SKM-1 treated with dmso at 0.1 percent for 144 hours (cell line): ENCODE measurements around the gene RBM8A.

Experiments used
- DNase-seq: peaks from one replicate; lab custom pipeline; 2025; ENCODE audit not compliant: unreplicated experiment; lab: John Stamatoyannopoulos, UW

The RBM8A gene

DNA sequence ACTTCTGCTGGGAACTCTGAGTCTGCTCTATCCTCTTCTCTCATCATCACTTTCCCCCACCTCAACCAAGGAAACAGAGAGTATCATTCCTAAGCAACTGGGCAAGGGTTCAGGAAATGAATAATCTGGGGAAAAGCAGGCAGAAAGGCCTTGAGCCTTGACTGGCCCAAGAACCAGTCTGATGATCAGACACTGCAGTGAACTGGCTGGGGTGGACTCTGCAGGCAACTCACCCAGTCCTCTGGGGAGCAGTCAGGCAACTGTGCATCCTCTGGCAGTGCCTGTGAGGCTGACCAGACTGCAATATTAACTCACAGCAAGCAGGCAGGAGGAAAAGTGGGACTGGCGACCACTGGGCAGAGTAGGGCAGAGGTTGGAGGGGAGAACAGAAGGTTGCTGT, 42.6 kb downstream of the RBM8A start:
- no peak for DNase-seq

DNA sequence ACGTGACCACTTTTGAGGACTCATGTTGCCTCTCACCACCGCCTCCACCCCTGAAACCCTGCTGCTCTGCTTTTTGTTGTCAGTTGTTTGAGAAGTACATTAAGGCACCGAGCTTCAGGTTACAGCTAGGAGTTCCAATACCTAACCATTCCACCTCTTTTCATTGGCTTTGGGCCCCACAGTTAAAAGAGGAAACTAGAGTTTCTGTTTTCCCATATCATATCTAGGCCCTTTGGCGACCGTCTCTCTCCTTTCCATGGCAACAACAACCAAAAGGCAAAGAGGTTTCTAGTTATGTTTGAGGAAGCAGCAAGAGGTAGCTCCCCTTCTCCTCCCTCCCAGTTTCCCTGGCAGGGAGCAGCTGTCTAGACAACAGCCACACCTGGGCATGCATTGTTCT, 47.5 kb downstream of the RBM8A start:
- peak; percentile 66 for DNase-seq

GRCh38 chr1:145878724-145879123, 48.6 kb downstream of the RBM8A start:
- DNase-seq = no peak

DNA sequence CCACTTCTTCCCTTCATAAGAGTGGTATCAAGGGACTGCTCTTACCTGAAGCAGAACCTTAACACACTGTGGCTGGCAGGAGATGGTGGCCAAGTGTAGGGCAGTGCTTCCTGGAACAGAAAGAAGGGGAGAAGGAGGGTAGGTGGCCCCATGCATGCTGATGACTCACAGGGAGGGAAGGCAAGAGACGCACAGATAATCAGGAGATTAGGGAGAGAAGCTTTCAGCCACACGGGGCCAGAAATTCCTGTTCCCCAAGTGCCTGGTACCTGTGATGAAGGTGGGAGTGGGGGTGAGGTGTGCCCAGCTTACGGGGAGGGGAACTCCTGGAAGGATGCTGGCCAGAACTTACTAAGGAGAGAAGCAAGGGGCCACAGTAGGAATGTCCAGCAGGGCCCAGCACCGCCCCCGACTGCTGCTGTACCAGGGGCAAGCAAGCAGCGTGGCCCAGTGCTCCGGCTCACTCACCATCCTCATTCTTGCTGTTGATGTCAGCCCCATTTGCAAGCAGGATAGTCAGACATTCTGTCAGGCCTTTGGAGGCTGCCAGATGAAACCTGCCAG, 49.3 kb downstream of the RBM8A start:
- no peak for DNase-seq

- no peak for DNase-seq
These were observed 52.6 kb downstream of the RBM8A start for GRCh38 chr1:145874646-145875045.

DNA sequence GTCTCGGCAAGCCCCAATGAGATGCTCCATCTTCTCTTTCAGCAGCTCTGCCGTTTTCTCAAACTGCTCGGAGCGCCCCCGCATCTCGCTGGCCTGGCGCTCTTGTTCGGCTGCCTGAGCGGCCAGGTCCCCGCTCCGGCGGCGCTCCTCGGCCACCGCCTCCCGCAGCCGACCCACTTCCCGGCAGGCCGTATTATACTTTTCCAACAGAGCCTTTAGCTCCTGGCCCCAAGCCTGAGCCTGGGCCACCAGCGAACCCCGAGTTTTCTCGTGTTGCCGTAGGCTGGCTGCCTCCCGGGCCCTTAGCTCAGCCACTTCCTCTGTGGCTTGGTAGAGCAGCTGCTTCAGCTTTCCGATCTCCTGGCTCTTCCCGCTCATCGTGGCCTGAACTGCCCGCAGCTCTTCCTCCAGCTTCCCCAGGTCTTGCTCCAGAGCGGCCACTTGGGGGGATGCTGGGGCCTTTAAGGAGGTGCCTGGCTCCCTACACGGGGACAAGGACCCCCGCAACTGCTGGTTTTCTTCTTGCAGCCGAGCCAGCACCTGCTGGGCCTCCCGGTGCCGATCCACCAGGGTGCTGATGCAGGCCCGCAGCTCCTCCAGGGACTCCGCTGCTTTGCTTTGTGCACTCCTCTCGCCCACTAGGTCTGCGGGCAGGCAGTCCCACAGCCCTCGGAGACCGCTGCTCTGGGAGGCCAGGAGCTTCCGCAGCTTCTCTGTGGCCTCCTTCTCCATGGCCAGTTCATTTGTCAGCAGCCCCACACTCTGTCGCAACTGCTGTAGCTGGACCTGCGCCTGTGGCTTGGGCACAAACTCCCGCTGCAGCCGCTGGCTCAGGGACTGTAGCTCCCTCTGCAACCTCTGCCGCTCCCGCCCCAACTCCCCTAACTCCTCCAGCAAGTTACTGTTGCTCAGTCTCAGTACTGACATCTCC, 55.0 kb downstream of the RBM8A start:
- peak; percentile 85 for DNase-seq
